HG03469 (cell line): ENCODE data around the gene PLD5.
"Not testable (repeated sequence)": the region's sequence is repeated elsewhere in the genome, so short reads cannot be mapped to it uniquely, and the experiment has no call there.

ENCODE experiments used
- ATAC-seq: cut with Tn5 transposase; IDR thresholded peaks from one replicate; pipeline ENCODE4 v1.9.1; 2021; ENCODE audit warnings: mild to moderate bottlenecking, moderate library complexity, moderate number of reproducible peaks; ENCODE audit not compliant: unreplicated experiment

The PLD5 gene

DNA sequence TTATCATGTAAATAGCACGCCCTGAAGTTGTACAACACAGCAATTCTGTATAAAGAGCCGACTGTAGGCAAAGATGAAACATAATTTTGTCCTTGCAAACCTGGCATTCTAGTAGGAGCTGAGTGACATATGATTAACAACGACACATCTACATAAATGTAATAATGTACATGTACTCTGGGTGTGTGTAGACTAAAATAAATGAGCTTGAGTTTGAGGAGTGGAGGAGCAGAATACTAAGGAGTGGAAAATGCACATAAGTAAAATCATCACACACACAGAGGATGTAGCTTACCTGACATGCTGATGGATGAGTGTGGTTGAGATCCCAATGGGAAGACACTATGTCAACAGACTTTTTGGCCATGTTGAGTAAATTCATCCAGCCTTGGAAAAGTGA is 236.4 kb downstream of the PLD5 start:
- ATAC-seq, result not testable (repeated sequence)

DNA sequence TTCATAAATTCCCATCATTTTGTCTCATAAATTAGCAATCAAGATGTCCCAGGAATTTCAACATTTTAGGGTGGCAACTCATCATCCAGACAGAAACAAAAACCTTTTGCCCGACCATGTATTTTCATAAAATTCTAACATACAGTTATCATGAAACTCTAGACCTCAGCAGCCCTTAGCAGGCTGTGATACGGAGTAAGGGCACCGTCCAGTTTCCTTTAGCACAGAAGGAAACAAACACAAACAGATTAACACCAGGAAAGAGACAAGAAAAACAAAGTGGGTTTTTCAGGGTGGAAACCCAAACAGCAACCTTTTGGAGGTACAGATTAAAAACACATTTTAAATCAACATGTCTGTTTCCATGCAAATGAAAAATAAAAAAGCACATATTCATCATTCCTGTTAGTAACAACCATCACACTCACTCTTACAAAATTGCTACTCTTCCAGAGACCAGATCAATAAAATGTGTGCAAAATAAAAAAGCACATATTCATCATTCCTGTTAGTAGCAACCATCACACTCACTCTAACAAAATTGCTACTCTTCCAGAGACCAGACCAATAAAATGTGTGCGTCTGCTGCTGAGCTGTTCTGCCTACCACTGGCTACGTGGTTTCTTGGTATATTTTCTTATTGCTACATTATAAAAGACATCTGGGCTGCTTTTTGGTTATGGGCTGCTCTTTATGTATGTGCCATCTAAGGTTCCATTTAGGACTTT is 241.6 kb downstream of the PLD5 start:
- not testable (repeated sequence) for ATAC-seq

DNA sequence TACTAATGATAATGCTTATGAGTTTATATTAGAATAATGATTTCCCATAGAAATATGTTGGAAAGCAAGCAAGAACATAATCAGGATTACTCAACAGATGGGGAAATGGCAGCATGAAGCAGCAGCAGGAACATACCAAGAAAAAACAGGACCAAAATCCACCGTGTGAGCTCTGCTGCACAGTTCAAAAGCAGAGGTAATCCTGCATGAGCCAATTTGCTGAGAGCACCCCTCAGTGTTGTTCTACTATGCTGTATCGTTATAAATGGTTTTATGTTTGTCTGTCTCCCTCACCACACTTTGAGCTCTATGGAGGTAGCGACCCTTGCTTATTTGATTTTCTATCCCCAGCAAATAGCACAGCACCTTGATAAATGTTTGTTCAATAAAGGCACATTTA is 246.1 kb downstream of the PLD5 start:
- not testable (repeated sequence) for ATAC-seq

DNA sequence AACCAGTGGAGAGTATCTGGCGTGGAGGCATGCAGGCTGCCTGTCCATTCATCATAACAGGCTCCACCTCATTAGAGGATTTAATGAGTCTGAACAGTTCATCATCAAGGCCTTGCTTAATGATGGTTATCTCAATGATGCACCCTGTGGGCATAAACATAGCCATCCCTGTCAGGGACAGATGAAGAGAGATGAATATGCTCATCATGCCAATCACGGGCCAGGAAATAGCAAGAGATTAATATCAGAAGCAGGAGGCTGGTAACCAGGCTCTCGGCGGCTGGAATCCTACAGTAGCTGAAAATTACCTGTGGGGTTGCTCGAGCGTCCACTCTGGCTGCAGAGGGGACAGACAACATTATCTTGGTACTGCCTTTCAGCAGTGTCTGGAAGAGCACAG is 247.7 kb downstream of the PLD5 start:
- ATAC-seq, result not testable (repeated sequence)

DNA sequence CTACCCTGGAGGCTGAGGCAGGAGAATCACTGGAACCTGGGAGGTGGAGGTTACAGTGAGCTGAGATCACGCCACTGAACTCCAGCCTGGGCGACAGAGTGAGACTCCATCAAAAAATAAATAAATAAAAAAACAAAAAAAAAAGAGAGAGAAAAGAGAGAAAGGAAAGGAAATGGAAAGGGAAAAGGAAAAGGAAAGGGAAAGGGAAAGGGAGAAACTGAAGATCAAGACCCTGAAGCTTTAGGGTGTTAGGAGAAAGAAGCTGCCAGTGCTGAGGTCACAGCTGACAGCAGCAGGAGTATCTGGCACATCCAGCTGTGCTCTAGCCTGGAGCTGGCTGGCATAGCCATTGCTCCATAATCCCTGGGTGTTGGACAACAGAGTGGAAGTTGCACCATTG is 257.5 kb downstream of the PLD5 start:
- ATAC-seq, result not testable (repeated sequence)

DNA sequence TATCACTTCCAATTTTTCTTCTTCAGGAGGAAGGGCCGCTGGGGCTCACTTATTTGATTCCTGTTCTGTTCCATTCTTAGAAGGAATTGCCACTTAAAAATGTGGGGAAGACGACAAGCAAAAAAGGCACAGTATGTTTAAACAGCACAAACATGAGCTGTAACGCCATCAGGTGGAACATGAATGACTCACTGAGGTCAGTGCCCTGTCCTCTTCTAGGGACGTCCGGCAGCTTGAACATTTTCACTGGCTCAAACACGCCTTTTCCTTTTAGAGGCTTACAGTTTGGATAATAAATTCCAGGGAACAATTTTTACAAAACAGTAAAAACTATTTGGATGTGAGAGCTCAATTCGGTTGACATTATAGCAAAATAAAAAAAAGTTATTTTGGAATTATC is 260.1 kb downstream of the PLD5 start:
- not testable (repeated sequence) for ATAC-seq

DNA sequence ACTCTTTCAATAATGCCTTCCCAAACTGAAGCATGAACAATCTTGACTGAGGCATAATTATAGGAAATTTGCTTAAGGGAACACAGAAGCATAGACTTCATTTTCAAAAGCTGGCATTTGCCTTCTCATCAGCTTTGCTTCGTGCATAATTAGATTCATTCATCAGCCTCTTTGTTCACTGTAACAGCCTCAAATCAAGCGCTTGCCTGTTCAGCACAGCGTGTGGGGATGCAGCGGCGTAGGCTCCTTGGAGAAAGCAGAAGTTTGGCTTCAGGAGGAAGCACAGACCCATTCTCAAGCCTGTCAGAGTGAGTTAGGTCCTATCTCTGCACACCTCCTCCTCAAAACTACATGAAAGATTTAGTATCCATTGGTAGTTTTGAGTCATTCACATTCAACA is 279.2 kb downstream of the PLD5 start:
- ATAC-seq, result no peak

DNA sequence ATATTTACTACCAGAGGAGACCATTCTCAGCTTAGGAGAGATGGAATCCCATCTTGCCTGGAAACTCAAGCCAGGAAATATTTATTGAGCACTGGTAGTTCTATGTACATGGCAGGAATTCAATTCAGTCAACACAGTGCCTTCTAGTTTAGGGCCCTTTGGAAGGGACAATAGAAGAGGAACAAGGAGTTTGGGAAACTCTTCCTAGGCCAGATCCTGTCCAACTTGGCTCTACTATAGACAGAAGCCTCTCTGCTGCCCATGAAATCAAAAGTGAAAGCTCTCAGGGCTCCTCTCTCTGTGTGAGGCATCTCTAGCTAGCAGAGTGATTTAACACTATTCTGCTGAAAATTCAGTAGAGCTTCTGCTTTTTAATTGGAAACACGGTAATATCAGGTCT is 281.0 kb downstream of the PLD5 start:
- ATAC-seq, result peak; percentile 89

DNA sequence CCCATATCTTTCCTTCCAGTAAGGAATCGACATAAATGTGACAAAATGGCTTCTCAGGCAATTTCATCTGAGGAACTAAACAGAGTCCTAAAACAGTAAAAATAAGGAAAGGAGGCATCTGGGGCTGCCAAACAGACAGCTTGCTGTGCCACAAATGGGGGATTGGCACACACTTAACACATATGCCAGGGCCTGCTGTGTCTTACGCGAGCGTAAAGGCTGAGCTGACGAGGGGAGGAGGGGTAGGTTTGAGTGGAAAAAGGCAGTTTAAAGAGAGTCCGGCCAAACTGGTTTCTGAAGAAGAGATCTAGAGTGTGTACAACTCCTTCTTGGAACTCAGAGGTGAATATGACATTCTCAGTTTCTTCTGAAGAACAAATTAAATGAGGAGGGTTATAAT is 281.5 kb downstream of the PLD5 start:
- ATAC-seq, result no peak

DNA sequence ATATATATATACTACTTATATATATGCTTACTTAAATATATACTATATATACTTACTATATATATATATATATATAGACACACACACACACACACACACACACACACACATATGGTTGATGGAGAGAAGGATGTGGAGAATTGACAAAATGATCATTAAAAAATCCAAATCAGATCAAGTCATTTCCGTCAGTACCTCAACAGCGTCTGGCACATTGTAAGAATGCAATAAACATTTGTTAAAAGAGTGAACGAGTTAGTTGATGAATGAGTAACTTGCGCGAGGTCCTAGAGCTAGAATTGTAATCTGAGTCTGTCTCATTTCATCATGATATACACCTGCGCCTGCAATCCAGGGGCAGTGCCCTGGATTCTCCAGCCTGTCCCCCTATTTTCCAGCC is 282.6 kb downstream of the PLD5 start:
- ATAC-seq, result no peak

DNA sequence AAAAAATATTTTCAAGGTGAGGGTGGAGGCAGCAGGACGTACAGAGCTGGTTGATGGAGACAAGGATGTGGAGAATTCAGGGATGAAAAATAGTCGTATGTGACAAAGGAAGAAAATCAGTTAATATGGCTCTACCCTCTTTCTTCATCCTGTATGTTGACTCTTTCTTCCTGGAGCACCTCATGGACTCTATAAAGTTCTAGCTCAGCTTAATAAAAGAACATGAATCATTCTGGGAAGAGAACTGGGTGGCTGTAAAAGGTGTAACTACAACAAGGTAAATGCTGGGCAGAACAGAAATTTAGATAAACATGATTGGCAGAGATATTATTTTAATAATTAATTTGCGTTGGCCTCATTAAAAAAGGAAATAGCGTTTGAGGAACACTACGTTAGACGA is 283.8 kb downstream of the PLD5 start:
- ATAC-seq, result no peak

DNA sequence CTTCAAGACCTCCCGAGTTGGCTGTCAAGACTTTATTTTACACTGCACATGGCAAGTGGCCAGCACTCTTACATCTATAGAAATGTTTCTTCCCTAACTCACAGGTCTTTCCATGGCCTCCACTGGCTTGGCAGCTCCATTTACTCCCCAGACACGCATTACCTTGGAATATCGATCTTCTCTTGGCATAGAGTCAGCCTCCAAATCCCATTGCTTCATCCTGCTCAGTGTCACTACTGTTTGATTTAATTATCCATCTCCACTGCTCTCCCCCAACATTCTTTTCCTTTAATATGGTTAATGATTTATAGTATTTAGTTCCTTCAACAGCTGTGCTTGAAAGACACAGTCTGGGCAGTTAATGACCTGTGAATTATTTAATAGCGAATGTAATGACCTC is 284.4 kb downstream of the PLD5 start:
- no peak for ATAC-seq

DNA sequence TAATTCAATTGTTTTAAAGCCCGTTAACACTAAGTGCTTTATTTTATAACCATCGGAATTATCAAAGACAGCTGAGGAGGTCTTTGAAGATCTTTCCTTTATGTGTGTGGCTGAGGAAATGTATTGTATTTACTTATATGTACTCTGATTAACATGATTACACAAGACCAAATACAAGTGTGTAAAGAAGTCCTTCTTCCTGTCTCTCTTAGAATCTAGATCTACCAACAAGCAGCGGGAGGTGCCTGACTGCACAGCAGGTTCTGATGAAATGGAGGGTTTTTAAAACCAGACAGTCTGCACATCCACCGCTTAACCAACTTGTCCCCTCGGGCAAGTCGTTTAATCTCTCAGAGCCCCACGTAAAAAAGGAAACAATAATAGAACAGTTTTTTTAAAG is 285.1 kb downstream of the PLD5 start:
- ATAC-seq, result no peak

DNA sequence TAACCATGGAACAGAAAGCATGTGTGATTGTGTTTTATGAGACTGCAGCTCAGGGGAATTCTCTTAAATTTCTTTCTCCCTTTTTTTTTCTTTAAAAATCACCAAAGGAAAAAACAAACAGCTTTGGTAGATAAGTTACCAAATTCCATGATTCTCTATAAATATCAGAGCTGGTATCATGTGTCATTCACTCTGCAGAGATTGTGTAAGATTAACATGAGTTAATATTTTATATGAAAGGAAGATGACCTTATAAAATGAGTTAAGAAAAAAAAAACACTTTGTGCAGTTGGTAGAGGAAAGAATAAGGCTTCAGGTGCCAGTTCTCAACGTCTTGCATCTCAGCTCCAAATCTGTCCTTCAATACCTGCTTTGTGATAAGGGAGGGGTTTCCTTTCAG is 287.4 kb downstream of the PLD5 start:
- ATAC-seq, result no peak

DNA sequence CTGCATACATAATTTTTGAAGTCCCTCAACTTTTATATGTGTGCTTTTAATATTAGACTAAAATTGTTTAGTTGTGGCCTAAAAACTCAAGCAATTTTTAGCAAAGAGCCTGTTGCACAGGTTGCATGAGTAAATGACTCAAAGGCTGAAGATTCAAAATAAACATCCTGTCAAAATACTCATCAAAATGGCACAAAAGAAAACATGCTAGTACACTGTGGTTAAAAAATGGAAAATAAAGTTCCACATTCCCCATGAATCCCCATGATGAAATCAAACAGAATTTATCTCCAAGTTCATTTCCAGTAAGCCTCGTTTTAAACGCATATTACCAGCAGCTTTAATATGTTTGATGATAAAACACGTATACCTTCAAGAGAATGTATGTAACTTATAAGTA is 295.5 kb downstream of the PLD5 start:
- ATAC-seq, result no peak

DNA sequence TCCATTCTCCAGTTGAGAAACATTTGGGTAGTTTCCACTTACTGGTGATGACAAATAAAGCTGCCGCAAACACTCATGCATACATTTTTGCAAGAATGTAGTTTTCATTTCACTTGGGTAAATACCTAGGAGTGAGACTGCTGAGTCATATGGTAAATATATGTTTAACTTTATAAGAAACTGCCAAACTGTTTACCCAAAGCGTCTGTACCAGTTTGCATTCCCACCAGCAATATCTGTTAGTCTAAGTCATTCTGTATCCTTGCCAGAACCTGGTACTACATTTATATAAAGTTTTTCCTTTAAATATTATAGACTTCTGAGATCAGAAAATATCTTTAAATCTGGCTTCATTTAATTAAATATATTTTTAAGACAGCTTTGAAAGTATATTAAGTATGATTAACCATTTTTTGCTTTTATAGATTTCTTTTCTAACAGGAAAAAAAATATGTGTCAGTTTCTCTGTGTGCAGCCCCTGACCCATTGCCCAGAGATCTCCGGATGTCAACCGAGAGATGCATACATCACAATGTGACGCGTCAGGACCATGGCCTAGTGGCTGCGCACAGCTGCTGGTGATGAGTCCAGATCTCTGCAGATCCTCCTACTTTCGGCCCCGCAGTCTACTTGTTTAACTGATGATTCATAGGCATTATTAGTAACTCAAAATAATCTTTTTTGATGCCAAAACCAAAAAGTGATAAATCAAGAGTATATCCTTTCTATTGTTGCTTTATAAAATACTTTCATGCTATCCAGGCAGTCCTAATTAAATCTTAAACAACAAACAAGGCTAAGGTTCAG is 298.5 kb downstream of the PLD5 start:
- no peak for ATAC-seq

DNA sequence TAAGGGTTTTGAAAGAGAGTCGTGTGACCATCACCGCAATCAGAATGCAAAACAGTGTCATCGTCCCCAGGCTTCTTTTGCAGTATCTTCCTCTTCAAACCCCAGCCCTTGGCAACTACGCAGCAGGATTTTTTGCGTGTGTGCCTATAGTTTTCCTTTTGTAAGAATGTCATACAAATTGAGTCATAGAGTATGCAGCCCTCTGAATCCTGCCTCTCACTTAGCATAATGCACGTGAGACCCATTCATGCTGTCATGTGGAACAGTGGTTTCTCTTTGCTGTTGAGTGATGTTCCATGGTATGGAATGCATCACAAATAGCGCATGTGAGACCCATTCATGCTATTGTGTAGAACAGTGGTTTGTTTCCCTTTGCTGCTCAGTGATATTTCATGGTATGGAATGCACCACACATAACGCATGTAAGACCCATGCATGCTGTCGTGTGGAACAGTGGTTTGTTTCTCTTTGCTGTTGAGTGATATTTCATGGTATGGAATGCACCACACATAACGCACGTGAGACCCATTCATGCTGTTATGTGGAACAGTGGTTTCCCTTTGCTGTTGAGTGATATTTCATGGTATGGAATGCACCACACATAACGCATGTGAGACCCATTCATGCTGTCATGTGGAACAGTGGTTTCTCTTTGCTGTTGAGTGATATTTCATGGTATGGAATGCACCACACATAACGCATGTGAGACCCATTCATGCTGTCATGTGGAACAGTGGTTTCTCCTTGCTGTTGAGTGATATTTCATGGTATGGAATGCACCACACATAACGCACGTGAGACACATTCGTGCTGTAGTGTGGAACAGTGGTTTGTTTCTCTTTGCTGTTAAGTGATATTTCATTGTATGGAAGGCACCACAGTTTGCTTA is 299.4 kb downstream of the PLD5 start:
- not testable (repeated sequence) for ATAC-seq

DNA sequence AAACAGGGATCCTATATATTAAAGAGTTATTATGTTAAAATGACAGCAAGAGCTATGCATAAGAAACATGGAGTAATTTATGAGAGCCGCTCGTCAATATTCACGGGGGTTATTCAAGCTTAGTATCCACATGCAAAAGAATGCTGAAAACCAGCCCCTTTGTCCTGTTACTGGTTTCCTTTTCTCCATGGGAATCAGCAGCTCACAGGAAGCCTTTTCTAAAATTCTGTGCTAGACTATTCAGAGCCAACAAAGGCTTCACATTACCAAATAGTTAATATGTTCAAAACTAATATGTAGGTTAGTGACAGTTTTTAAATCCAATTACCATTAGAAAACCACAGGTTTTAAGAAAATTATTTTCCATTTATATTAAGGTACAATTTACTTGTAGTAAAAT is 300.0 kb downstream of the PLD5 start:
- no peak for ATAC-seq

DNA sequence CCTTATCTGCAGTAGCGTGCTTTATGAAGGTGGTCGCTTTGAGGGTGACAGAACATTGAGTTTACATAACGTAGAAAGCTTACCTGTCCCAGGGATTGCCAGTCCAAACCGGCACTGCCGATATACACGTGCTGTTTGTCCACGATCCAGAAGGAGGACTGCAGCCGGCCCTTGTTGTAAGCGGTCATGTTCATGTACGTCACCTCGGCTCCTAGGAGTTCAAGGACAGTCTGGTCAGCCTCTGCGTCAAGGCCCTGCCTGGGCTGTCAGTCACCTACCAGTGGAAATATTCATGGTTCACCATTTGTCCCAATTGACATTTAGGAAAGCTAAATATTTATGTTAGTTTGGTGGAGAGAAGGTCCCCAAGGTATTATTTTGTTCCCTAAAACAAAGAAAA is 304.6 kb downstream of the PLD5 start:
- no peak for ATAC-seq

DNA sequence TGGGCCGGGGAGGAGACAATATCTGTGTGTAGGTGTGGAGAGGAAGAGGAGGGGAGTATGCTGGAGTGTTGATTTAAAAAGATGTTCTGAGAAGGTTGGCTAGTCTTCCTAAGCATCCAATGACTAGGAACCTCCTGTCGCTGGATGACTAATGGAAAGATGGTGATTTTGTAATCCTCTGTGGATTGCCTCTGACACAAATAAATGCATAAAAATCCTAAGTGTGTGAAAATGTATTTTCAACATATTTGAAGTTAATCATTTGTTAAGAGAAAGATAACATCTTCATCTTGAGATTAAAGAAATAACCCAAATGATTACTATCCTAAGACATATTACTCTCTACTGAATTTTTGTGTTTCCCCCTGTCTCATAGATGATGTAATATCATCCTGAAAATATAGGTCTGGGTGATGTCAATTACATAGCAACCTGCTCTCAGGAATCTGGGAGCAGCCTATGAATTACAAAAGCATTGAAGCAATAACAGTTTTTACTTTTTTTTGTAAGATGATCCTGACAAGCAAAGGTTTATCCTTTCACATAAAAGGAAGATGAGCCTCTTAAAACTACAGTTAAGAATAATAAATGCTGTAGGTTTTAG is 305.1 kb downstream of the PLD5 start:
- ATAC-seq, result no peak

DNA sequence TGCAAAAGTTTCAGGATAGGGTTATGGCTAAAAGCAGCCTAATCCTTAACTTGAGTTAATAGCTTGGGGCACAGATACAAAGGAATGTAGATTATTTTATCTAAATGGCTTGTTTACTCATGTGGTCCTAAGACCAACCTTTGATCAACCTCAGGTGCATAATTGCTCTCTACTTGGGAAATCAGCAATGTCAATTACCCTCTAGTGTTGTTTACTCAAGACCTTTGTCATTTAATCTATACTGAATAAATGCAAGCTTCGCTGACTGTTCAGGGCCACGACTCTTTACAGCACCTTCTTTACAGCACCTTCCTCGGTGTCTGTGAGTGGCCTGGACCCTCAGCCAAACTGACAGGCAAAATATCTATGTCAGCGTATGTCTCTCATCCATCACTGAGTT is 308.1 kb downstream of the PLD5 start:
- no peak for ATAC-seq
